ENCODE results near the gene CES3. TPM values are rescaled to one million over a fixed set of nuclear protein-coding genes. Genes with fewer than 3 reads are reported as not detected.
"Not testable (repeated sequence)": the region's sequence is repeated elsewhere in the genome, so short reads cannot be mapped to it uniquely, and the experiment has no call there.

CES3 gene
- total RNA-seq, 6 experiments from 2014 or later: 0.06 to 0.39 (median 0.14) TPM; not detected in 1

- Mint-ChIP-seq H3K9me3 (no peaks in the 10 kb centered on the region), H3K27ac (no peak overlapping the region), H3K4me3 (no peak overlapping the region), H3K27me3 (ENCODE audit: insufficient read depth) (peaks cover 3% of the 10 kb centered on the region; the same call in 1 of the 2 replicates), H3K4me1 (ENCODE audit: low read depth) (peaks cover 18% of the 10 kb centered on the region), H3K36me3 (ENCODE audit: low read depth) (peaks cover 19% of the 10 kb centered on the region)
- DNase-seq: no peak
- TF ChIP-seq CTCF (IDR thresholded peaks at IDR 0.05): no peak
Observed at GRCh38 chr16:66943426-66944053, 17.5 kb upstream of the CES3 start.

GRCh38 chr16:66944054-66944441, 17.0 kb upstream of the CES3 start:
- Mint-ChIP-seq H3K27me3 (ENCODE audit: insufficient read depth) (peaks cover 3% of the 10 kb centered on the region; the same call in 1 of the 2 replicates), H3K4me3 (no peak overlapping the region), H3K4me1 (ENCODE audit: low read depth) (peaks cover 21% of the 10 kb centered on the region)

GRCh38 chr16:66944971-66945370, 16.1 kb upstream of the CES3 start:
- not testable (repeated sequence) for H3K4me3 Mint-ChIP-seq, H3K27ac Mint-ChIP-seq

More at GRCh38 chr16:66944054-66944441, 17.0 kb upstream of the CES3 start:
- DNase-seq: no peak
- no peak overlapping the region for H3K27ac Mint-ChIP-seq
- peaks cover 19% of the 10 kb centered on the region for H3K36me3 Mint-ChIP-seq (ENCODE audit: low read depth)
- no peaks in the 10 kb centered on the region for H3K9me3 Mint-ChIP-seq
- no peak for TF ChIP-seq CTCF (IDR thresholded peaks at IDR 0.05)

GRCh38 chr16:66945939-66946338, 15.1 kb upstream of the CES3 start:
- Mint-ChIP-seq H3K36me3 (ENCODE audit: low read depth) (peaks cover 14% of the 10 kb centered on the region; the same call in 1 of the 2 replicates), H3K9me3 (no peaks in the 10 kb centered on the region), H3K4me1 (ENCODE audit: low read depth) (peaks cover 21% of the 10 kb centered on the region), H3K27ac (no peak overlapping the region), H3K4me3 (no peak overlapping the region), H3K27me3 (ENCODE audit: insufficient read depth) (peaks cover 3% of the 10 kb centered on the region; the same call in 1 of the 2 replicates)
- TF ChIP-seq CTCF (IDR thresholded peaks at IDR 0.05): no peak
- no peak for DNase-seq

More at GRCh38 chr16:66944971-66945370, 16.1 kb upstream of the CES3 start:
- peaks cover 21% of the 10 kb centered on the region for H3K4me1 Mint-ChIP-seq (ENCODE audit: low read depth)
- DNase-seq; H3K27me3 Mint-ChIP-seq (ENCODE audit: insufficient read depth); H3K9me3 Mint-ChIP-seq: not testable (repeated sequence)
- H3K36me3 Mint-ChIP-seq (ENCODE audit: low read depth): peaks cover 14% of the 10 kb centered on the region; the same call in 1 of the 2 replicates

GRCh38 chr16:66946541-66946940, 14.5 kb upstream of the CES3 start:
- DNase-seq: no peak
- Mint-ChIP-seq H3K9me3 (peaks cover 6% of the 10 kb centered on the region), H3K27ac (no peak overlapping the region), H3K4me3 (no peak overlapping the region), H3K4me1 (ENCODE audit: low read depth) (peaks cover 25% of the 10 kb centered on the region), H3K36me3 (ENCODE audit: low read depth) (peaks cover 18% of the 10 kb centered on the region), H3K27me3 (ENCODE audit: insufficient read depth) (peaks cover 3% of the 10 kb centered on the region; the same call in 1 of the 2 replicates)
- no peak for TF ChIP-seq CTCF (IDR thresholded peaks at IDR 0.05)

- Mint-ChIP-seq H3K36me3 (ENCODE audit: low read depth) (peaks cover 20% of the 10 kb centered on the region), H3K9me3 (peaks cover 10% of the 10 kb centered on the region), H3K27ac (no peak overlapping the region), H3K4me3 (no peak overlapping the region), H3K27me3 (ENCODE audit: insufficient read depth) (peaks cover 3% of the 10 kb centered on the region; the same call in 1 of the 2 replicates), H3K4me1 (ENCODE audit: low read depth) (peaks cover 27% of the 10 kb centered on the region)
- DNase-seq: no peak
- TF ChIP-seq CTCF (IDR thresholded peaks at IDR 0.05): no peak
Observed at GRCh38 chr16:66946974-66947301, 14.1 kb upstream of the CES3 start.

Measured in HFFc6 (cell line).